Loucy (cell line): Measurements from ENCODE around the gene ERCC3.
"Not testable (repeated sequence)": the region's sequence is repeated elsewhere in the genome, so short reads cannot be mapped to it uniquely, and the experiment has no call there.

Experiments
- H2AFZ ChIP-seq: fragments of 200-600 bp; sonication (generic); 2 replicates; pipeline ENCODE4 v1.6.0; 2016; ENCODE audit warnings: antibody characterized with exemption, mild to moderate bottlenecking, low read length, moderate library complexity
- H3F3A ChIP-seq: fragments of 200-600 bp; 2 replicates; pipeline ENCODE4 v1.6.0; 2016; ENCODE audit warnings: antibody characterized with exemption, low read depth, mild to moderate bottlenecking
- H3K27me3 ChIP-seq: fragments of 200-600 bp; sonication (generic); 2 replicates; pipeline ENCODE4 v1.6.1; 2014; ENCODE audit warnings: low read length, mild to moderate bottlenecking; ENCODE audit not compliant: insufficient read depth, poor library complexity, severe bottlenecking
- H3K36me3 ChIP-seq: fragments of 200-600 bp; sonication (generic); 2 replicates; pipeline ENCODE4 v1.6.1; 2016; ENCODE audit warnings: low read length; ENCODE audit not compliant: insufficient read depth
- H3K4me1 ChIP-seq: fragments of 200-600 bp; sonication (generic); 2 replicates; pipeline ENCODE4 v1.5.1; 2014; ENCODE audit warnings: low read length, mild to moderate bottlenecking; ENCODE audit not compliant: insufficient read depth, poor library complexity, severe bottlenecking
- H3K4me2 ChIP-seq: fragments of 200-600 bp; sonication (generic); 2 replicates; pipeline ENCODE4 v1.6.0; 2014; ENCODE audit warnings: antibody characterized with exemption, low read length, low read depth, mild to moderate bottlenecking; ENCODE audit not compliant: poor library complexity, severe bottlenecking
- H3K4me3 ChIP-seq: fragments of 200-600 bp; sonication (generic); 2 replicates; pipeline ENCODE4 v1.5.1; 2014; ENCODE audit warnings: low read length, mild to moderate bottlenecking, mixed read lengths; ENCODE audit not compliant: poor library complexity, severe bottlenecking
- H3K79me2 ChIP-seq: fragments of 200-600 bp; sonication (generic); 2 replicates; pipeline ENCODE4 v1.6.1; 2014; ENCODE audit warnings: low read length; ENCODE audit not compliant: insufficient read depth
- H3K9ac ChIP-seq: fragments of 200-600 bp; sonication (generic); 2 replicates; pipeline ENCODE4 v1.6.0; 2014; ENCODE audit warnings: mild to moderate bottlenecking, low read depth, low read length, moderate library complexity; ENCODE audit not compliant: poor library complexity, severe bottlenecking
- H3K9me2 ChIP-seq: fragments of 200-600 bp; sonication (generic); replicated peaks from 2 replicates; pipeline ENCODE4 v1.6.1; 2016; ENCODE audit warnings: low read depth, low read length, mixed read lengths
- H3K9me3 ChIP-seq: fragments of 200-600 bp; sonication (generic); 2 replicates; pipeline ENCODE4 v1.6.1; 2014; ENCODE audit warnings: mild to moderate bottlenecking, antibody characterized with exemption, low read length, low read depth; ENCODE audit not compliant: insufficient read depth
- H4K20me1 ChIP-seq: fragments of 200-600 bp; sonication (generic); 2 replicates; pipeline ENCODE4 v1.6.0; 2014; ENCODE audit warnings: antibody characterized with exemption, low read length, mild to moderate bottlenecking; ENCODE audit not compliant: insufficient read depth, poor library complexity, severe bottlenecking
- EZH2phosphoT487 ChIP-seq: fragments of 200-600 bp; IDR thresholded peaks from 2 replicates; pipeline ENCODE4 v1.6.1; 2018; ENCODE audit warnings: antibody characterized with exemption, mild to moderate bottlenecking, moderate library complexity, borderline replicate concordance
- TF ChIP-seq, protein P1 (sequence below): fragments of 200-600 bp; sonication (generic); conservative IDR thresholded peaks from 2 replicates; pipeline ENCODE4 v1.5.1; 2014; ENCODE audit warnings: mild to moderate bottlenecking, antibody characterized with exemption, low read length

ERCC3 gene

DNA sequence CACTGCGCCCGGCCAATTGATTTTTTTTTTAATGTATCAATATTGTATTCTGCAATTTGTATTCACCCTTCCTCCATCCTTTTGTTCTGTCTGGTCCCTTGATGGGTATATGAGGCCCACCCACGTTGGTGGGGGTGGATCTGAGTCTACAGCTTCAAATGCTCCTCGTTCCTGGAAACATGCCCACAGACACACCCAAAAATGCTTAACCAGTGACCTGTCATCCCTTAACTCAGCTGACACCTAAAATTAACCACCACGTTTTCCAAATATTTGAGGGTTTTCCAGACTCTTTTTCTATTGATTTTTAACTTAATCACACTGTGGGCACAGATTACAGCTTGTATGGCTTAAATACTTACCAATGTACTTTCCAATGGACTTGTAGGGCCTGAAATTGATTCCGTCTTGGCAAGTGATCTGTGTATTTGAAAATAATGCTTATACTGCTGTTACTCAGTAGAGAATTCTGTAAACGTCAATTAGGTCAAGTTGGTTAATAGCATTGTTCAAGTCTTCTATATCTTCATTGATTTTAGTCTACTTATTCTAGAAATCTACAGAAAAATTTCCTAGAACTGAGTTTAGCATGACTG, 39.5 kb downstream of the ERCC3 start:
- H3K4me2 ChIP-seq = no peak overlapping the region
- no peaks in the 10 kb centered on the region for H3K9me3 ChIP-seq
- no peaks in the 10 kb centered on the region for H3K27me3 ChIP-seq
- peaks cover 4% of the 10 kb centered on the region for H3K4me1 ChIP-seq
- H3K4me3 ChIP-seq = no peak overlapping the region
- no peaks in the 10 kb centered on the region for H3K9me2 ChIP-seq
- H3K9ac ChIP-seq = no peak overlapping the region
- TF ChIP-seq EZH2phosphoT487 = no peak
- TF ChIP-seq, protein P1, sequence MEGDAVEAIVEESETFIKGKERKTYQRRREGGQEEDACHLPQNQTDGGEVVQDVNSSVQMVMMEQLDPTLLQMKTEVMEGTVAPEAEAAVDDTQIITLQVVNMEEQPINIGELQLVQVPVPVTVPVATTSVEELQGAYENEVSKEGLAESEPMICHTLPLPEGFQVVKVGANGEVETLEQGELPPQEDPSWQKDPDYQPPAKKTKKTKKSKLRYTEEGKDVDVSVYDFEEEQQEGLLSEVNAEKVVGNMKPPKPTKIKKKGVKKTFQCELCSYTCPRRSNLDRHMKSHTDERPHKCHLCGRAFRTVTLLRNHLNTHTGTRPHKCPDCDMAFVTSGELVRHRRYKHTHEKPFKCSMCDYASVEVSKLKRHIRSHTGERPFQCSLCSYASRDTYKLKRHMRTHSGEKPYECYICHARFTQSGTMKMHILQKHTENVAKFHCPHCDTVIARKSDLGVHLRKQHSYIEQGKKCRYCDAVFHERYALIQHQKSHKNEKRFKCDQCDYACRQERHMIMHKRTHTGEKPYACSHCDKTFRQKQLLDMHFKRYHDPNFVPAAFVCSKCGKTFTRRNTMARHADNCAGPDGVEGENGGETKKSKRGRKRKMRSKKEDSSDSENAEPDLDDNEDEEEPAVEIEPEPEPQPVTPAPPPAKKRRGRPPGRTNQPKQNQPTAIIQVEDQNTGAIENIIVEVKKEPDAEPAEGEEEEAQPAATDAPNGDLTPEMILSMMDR = no peak
- no peaks in the 10 kb centered on the region for H4K20me1 ChIP-seq
- peaks cover 22% of the 10 kb centered on the region; the same call in 1 of the 2 replicates for H3K36me3 ChIP-seq
- no peaks in the 10 kb centered on the region for H3F3A ChIP-seq
- no peaks in the 10 kb centered on the region for H3K79me2 ChIP-seq
- no peak overlapping the region for H2AFZ ChIP-seq

DNA sequence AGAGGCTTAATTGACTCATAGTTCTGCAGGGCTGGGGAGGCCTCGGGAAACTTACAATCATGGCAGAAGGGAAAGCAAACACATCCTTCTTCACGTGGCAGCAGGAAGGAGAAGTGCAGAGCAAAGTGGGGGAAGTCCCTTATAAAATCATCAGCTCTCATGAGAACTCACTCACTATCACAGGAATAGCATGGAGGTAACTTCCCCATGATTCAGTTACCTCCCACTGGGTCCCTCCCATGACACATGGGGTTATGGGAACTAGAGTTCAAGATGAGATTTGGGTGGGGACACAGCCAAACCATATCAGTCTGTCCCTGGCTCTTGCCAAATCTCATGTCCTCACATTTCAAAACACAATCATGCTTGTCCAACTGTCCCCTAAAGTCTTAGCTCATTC, 52.8 kb downstream of the ERCC3 start:
- H2AFZ ChIP-seq, H3K9ac ChIP-seq, H3K27me3 ChIP-seq, H3F3A ChIP-seq, H3K36me3 ChIP-seq, H3K4me1 ChIP-seq, H3K4me2 ChIP-seq, H3K79me2 ChIP-seq, H3K9me3 ChIP-seq, H4K20me1 ChIP-seq, H3K4me3 ChIP-seq, H3K9me2 ChIP-seq: not testable (repeated sequence)

GRCh38 chr2:127239395-127239794, 54.5 kb downstream of the ERCC3 start:
- no peaks in the 10 kb centered on the region for H3K36me3 ChIP-seq
- H3K79me2 ChIP-seq = no peaks in the 10 kb centered on the region
- H2AFZ ChIP-seq = no peak overlapping the region
- H4K20me1 ChIP-seq = no peaks in the 10 kb centered on the region
- no peak overlapping the region for H3K4me3 ChIP-seq
- no peak overlapping the region for H3K4me2 ChIP-seq
- no peak overlapping the region for H3K9ac ChIP-seq
- no peaks in the 10 kb centered on the region for H3K9me3 ChIP-seq
- TF ChIP-seq, protein P1 = no peak
- no peak for TF ChIP-seq EZH2phosphoT487
- no peaks in the 10 kb centered on the region for H3F3A ChIP-seq
- no peaks in the 10 kb centered on the region for H3K27me3 ChIP-seq
- no peaks in the 10 kb centered on the region for H3K4me1 ChIP-seq
- H3K9me2 ChIP-seq = no peaks in the 10 kb centered on the region

DNA sequence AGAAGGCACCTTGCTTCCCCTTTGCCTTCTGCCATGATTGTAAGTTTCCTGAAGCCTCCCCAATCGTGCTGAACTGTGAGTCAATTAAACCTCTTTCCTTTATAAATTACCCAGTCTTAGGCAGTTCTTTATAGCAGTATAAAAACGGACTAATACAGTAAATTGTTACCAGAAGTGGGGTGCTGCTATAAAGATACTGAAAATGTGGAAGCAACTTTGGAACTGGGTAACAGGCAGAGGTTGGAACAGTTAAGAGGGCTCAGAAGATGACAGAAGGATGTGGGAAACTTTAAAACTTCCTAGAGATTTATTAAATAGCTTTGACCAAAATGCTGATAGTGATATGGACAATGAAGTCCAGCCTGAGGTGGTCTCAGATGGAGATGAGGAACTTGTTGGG, 56.2 kb downstream of the ERCC3 start:
- H3K36me3 ChIP-seq, H4K20me1 ChIP-seq, H3K27me3 ChIP-seq, H2AFZ ChIP-seq, H3K79me2 ChIP-seq, H3K9me2 ChIP-seq, H3F3A ChIP-seq, H3K4me1 ChIP-seq, H3K9me3 ChIP-seq, H3K4me2 ChIP-seq, H3K4me3 ChIP-seq, H3K9ac ChIP-seq: not testable (repeated sequence)
